NCI-H1436 treated with DMSO at 0.1 percent for 48 hours (cell line): ENCODE measurements around the gene VEZT.
"Not testable (repeated sequence)": the region's sequence is repeated elsewhere in the genome, so short reads cannot be mapped to it uniquely, and the experiment has no call there.

Experiments
- DNase-seq: peaks from one replicate; lab custom pipeline; 2025; lab: John Stamatoyannopoulos, UW

The VEZT gene

GRCh38 chr12:95217377-95218149 is at the start of gene VEZT, which contains the start of gene FGD6:
Gene VEZT (plus strand): TSS chr12:95217807. CDS start chr12:95217851, 44 bp downstream.
Gene FGD6 (minus strand): TSS chr12:95217467. CDS start chr12:95217240, 227 bp downstream.
- peak; percentile 97 for DNase-seq

- DNase-seq, result no peak
Observed at GRCh38 chr12:95168746-95169145, 48.9 kb upstream of the VEZT start.

DNA sequence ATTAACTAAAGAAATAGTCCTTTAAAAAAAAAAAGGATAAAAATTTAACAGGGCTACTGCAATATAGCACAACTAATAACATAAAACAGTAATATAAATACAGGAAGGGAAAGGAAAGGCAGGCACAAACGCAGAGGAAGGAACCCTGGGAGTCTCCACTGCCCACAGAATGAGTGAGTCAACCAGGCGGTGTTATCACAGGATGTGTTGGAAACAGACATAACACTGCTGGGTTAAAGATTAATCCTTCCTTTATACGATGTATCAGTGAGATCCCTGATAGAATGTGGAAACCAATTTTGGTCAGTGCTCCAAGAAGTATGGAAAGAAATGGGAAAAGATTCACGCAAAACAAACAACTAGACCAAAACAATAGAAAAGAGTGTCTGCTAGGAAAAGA is 48.2 kb upstream of the VEZT start:
- no peak for DNase-seq

DNA sequence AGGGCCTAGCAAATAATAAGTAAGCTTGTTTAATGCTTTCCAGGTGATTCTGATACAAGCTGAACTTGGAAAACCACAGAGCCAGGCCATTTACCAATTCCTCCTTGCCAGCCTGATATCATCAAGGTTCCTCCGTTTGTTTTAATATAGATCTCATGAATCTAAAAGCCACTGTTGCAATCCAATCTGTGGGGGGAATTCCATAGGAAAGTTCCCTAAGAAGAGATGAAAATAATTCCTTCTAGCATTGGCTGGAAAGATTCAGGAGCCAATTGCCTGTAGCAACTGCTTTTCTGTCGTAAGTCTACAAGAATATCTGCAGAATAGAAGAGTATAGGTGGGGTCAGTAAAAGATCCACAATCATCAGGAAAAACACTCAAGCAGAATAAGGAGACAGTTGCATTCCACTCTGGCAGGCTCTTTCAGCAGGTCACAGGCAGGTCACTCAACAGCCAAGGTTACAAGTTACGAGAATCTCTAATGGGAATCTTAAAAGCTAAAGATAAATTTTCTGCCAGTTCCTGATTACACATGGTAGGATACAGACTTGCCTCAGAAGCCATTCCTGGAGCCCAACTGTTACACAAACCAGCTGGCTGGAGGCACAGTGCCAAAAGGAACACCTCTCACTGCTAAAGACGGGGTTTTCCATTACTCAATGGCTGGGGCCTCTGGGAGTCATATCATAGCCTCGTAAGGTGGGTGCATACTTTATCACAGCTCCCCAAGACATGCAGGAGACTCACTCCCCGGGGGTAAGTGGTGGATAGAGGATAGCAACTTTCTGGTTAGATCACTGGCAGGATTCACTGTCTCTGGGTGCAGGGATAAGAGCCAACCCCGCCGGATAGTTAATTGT is 44.0 kb upstream of the VEZT start:
- no peak for DNase-seq

GRCh38 chr12:95177201-95177768 is 40.3 kb upstream of the VEZT start:
- no peak for DNase-seq

DNA sequence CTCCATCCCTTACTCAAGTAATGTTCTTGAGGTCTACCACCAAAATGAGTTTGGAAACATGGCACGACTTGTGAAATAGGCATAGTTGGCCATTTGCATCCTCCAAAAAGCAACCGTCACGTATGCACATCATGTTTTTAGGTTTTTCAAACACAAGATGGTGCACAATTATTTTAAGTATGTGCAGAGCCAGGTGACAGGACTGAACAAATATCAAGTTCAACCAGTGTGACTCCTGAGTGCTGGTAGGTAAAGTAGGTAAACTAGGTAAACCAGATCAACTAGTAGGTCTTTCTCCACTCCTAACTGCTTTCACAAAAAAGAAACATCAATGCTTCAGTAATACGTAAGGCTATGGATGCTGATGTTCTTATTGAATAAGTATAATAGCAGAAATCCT is 39.5 kb upstream of the VEZT start:
- no peak for DNase-seq

GRCh38 chr12:95179011-95179410 is 38.6 kb upstream of the VEZT start:
- DNase-seq, result no peak

DNA sequence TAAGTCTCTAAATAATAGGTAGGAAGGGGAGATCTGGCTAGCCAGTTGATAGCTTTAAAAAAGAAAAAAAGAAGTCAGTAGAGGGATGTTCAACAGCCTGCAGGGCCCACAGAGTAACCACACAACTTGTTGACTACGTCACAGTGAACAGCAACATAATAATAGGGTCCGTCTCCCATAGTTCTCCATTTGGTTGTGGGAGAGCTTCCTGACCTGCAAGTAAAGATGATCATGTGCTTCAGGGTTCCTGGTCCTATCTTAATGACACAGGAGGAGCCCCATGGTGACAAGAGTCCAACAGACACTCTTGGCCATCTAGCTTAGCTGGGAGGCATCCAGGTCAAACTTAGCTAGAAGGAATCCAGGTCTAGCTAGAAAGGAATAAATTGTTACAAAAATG is 36.5 kb upstream of the VEZT start:
- DNase-seq, result no peak

GRCh38 chr12:95182868-95183415 is 34.7 kb upstream of the VEZT start:
- no peak for DNase-seq

GRCh38 chr12:95184121-95184520 is 33.5 kb upstream of the VEZT start:
- DNase-seq, result no peak

GRCh38 chr12:95185072-95185471 is 32.5 kb upstream of the VEZT start:
- DNase-seq, result no peak

DNA sequence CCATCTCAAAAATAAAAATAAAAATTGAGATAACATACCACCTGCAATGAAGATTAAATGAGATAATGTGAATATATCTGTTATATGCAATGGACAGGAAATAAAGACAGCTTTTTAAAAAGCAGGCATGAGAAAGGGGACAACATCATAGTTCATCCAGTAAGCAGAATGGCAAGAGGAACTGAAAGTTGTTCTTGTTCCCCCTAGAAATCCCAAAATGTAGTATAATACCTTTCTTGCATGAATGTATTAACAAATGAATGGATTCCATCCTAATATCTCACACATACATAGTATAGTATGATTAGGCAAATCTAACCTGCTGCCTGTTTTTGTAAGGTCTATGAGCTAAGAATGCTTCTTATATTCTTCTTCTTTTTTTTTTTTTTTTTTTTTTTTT is 31.8 kb upstream of the VEZT start:
- DNase-seq, result no peak

GRCh38 chr12:95187865-95188415 is 29.7 kb upstream of the VEZT start:
- no peak for DNase-seq

GRCh38 chr12:95191060-95191696 is 26.4 kb upstream of the VEZT start:
- no peak for DNase-seq

GRCh38 chr12:95192271-95192670 is 25.3 kb upstream of the VEZT start:
- DNase-seq, result no peak

DNA sequence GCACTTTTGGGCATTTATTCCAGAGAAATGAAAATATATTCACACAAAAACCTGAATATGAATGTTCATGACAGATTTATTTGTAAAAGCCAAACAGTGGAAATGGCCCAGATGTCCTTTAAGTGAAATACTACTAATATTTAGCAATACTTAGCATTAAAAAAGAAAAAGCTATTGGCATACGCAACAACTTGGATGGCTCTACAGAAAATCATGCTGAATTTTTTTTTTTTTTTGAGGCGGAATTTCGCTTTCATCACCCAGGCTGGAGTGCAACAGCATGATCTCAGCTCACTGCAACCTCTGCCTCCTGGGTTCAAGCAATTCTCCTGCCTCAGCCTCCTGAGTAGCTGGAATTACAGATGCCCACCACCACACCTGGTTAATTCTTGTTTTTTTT is 24.5 kb upstream of the VEZT start:
- DNase-seq, result no peak

DNA sequence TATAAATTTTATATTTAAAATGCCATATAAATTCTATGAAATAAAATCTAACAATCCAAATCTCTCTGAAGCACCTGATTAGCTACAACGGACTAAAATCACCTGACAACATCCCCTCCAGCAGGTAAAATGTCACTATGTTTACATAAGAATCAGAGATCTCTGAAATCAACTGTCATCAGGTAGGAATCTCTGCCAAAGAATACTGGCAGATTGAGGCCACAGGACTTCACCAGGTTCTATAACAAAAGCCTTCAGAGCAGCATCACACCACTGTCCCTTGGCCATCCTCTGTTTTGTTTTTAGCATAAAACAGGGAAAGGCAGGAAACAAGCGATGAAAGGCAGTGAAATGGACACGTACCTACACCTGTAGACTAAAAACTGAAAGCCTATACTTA is 22.5 kb upstream of the VEZT start:
- DNase-seq, result no peak

- DNase-seq, result not testable (repeated sequence)
Observed at GRCh38 chr12:95196875-95197569, 20.6 kb upstream of the VEZT start.

DNA sequence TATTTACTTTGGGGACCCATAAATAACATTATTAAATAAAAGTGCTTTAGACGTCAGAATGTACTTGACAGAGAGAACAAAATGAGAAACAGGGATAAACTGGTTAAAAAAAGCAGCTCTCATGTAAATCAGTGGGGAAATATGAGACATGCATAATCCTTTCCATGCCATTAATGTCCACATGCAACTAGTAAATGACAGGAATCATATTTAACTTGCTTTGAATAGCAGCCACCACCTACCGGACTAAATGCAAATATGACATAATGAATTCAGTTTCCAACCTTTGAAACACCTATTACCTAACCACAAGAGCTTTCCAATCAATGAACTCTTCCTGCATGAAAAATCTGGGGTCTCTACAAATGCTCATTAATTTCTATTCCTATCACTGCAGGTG is 20.0 kb upstream of the VEZT start:
- DNase-seq, result no peak

GRCh38 chr12:95198914-95199313 is 18.7 kb upstream of the VEZT start:
- DNase-seq, result no peak
